ENCODE measurements around the gene HLA-G. TPM values are rescaled to one million over a fixed set of nuclear protein-coding genes. Genes with fewer than 3 reads are reported as not detected.

Gene HLA-G
- total and polyA plus RNA-seq, 9 of the 15 experiments (the other 6 are each of a cell fraction or from before 2014, with no cell fraction given): 0.13 TPM; not detected in 8

GRCh38 chr6:29806387-29806786 lies 21.2 kb upstream of the HLA-G start:
- no peak overlapping the region for H3K4me3 ChIP-seq
- H3K36me3 ChIP-seq (ENCODE audit: control insufficient read depth, insufficient read depth, low read length): no peaks in the 10 kb centered on the region
- no peak for TF ChIP-seq FOXP4 (CRISPR knock-in tag; IDR thresholded peaks at IDR 0.05; ENCODE audit: borderline replicate concordance)
- TF ChIP-seq ZNF134 (CRISPR knock-in tag; conservative IDR thresholded peaks at IDR 0.05): no peak
- TF ChIP-seq POLR2G (IDR thresholded peaks at IDR 0.05; ENCODE audit: low read depth, low read length): no peak
- TF ChIP-seq AFF4 (CRISPR knock-in tag; IDR thresholded peaks at IDR 0.05): no peak
- TF ChIP-seq RFX5 (IDR thresholded peaks at IDR 0.05; ENCODE audit: low read depth, low read length): no peak
- no peak for TF ChIP-seq ZZZ3 (IDR thresholded peaks at IDR 0.05)
- no peaks in the 10 kb centered on the region for H3K79me2 ChIP-seq (ENCODE audit: control insufficient read depth, insufficient read depth, low read length)
- 3% methylated on average over 3 of the region's 3 CpGs for WGBS (ENCODE audit: insufficient coverage, low coverage, missing lambda C conversion rate)
- in situ Hi-C loops (cut with MboI) (no loop called here), intact Hi-C loops (cut with micrococcal nuclease) (no loop called here)
- POLR2A ChIA-PET: no interaction called here
- FAIRE-seq: no peak
- H4K20me1 ChIP-seq (replicated peaks; ENCODE audit: control insufficient read depth, insufficient read depth, low read length): no peaks in the 10 kb centered on the region
- H3K9me3 ChIP-seq (replicated peaks; ENCODE audit: control insufficient read depth, insufficient read depth, low read depth, low read length): no peaks in the 10 kb centered on the region
- CTCF ChIA-PET (ENCODE audit: low intra/inter-chr PET ratio): no interaction called here
- no TSS peak for BruUV-seq (replicated peaks)
- no peaks in the 10 kb centered on the region for H3K4me1 ChIP-seq (replicated peaks in 1 of 2; ENCODE audit: control insufficient read depth in 2 of 2, insufficient read depth in 2 of 2, low read length in 2 of 2)
- H3K4me2 ChIP-seq (ENCODE audit: insufficient read depth, low read length): no peak overlapping the region
- DNase-seq (ENCODE audit: extremely low read depth in 1 of 4, low spot score in 3 of 4): no peak
- no peaks in the 10 kb centered on the region for H3K9me1 ChIP-seq (ENCODE audit: control insufficient read depth, insufficient read depth, low read length)
- no peak overlapping the region for H3K9ac ChIP-seq (ENCODE audit: insufficient read depth in 1 of 2, low read depth in 2 of 2, low read length in 2 of 2)
- H3K27me3 ChIP-seq (ENCODE audit: control insufficient read depth in 2 of 2, insufficient read depth in 2 of 2, low read length in 2 of 2): peaks cover 1 to 23% of the 10 kb centered on the region in 2 experiments; a peak in 4 of 5 replicates
- no peak overlapping the region for H3K27ac ChIP-seq (ENCODE audit: extremely low read depth, low read depth, low read length)
- no peak overlapping the region for H2AFZ ChIP-seq (ENCODE audit: low read depth, low read length)
- no peak for ATAC-seq
